Measurements from ENCODE around the gene AKR1B1. TPM values are rescaled to one million over a fixed set of nuclear protein-coding genes. Genes with fewer than 3 reads are reported as not detected.

Gene AKR1B1
- polyA plus RNA-seq, 1 donor from 2014 or later = 125 TPM

- peaks cover 11 to 15% (median 12%) of the 10 kb centered on the region in 3 donors for H3K4me1 Mint-ChIP-seq
- no peaks in the 10 kb centered on the region for H3K36me3 Mint-ChIP-seq
- H3K27ac Mint-ChIP-seq = no peak overlapping the region
- H3K27me3 Mint-ChIP-seq = no peaks in the 10 kb centered on the region
- no peaks in the 10 kb centered on the region for H3K9me3 Mint-ChIP-seq
- no peak overlapping the region for H3K4me3 Mint-ChIP-seq
Observed at GRCh38 chr7:134428942-134429341, 30.0 kb downstream of the AKR1B1 start.

GRCh38 chr7:134427896-134428295 lies 31.0 kb downstream of the AKR1B1 start:
- no peaks in the 10 kb centered on the region for H3K27me3 Mint-ChIP-seq
- H3K4me1 Mint-ChIP-seq = peaks cover 4 to 6% (median 5%) of the 10 kb centered on the region in 3 donors
- H3K9me3 Mint-ChIP-seq = no peaks in the 10 kb centered on the region
- no peak overlapping the region for H3K4me3 Mint-ChIP-seq
- no peaks in the 10 kb centered on the region for H3K36me3 Mint-ChIP-seq
- no peak overlapping the region for H3K27ac Mint-ChIP-seq

- Mint-ChIP-seq H3K27me3 (peaks cover 6% of the 10 kb centered on the region), H3K4me1 (no peaks in the 10 kb centered on the region), H3K9me3 (no peaks in the 10 kb centered on the region), H3K27ac (no peak overlapping the region), H3K4me3 (no peak overlapping the region), H3K36me3 (no peaks in the 10 kb centered on the region)
Observed at GRCh38 chr7:134425777-134426176, 33.1 kb downstream of the AKR1B1 start.

- no peak overlapping the region for H3K4me3 Mint-ChIP-seq
- peaks cover 10% of the 10 kb centered on the region for H3K27me3 Mint-ChIP-seq
- no peaks in the 10 kb centered on the region for H3K36me3 Mint-ChIP-seq
- H3K9me3 Mint-ChIP-seq = no peaks in the 10 kb centered on the region
- peaks cover 0 to 2% (median 1%) of the 10 kb centered on the region in 3 donors for H3K4me1 Mint-ChIP-seq
- no peak overlapping the region for H3K27ac Mint-ChIP-seq
Observed at GRCh38 chr7:134422638-134423037, 36.3 kb downstream of the AKR1B1 start.

- peaks cover 10% of the 10 kb centered on the region for H3K27me3 Mint-ChIP-seq
- peaks cover 0 to 2% (median 1%) of the 10 kb centered on the region in 3 donors for H3K4me1 Mint-ChIP-seq
- H3K4me3 Mint-ChIP-seq = no peak overlapping the region
- no peaks in the 10 kb centered on the region for H3K36me3 Mint-ChIP-seq
- H3K9me3 Mint-ChIP-seq = no peaks in the 10 kb centered on the region
- no peak overlapping the region for H3K27ac Mint-ChIP-seq
Observed at GRCh38 chr7:134422008-134422407, 36.9 kb downstream of the AKR1B1 start.

- Mint-ChIP-seq H3K27ac (no peak overlapping the region), H3K4me3 (no peak overlapping the region), H3K9me3 (no peaks in the 10 kb centered on the region), H3K27me3 (peaks cover 10% of the 10 kb centered on the region), H3K36me3 (no peaks in the 10 kb centered on the region), H3K4me1 (peaks cover 0 to 2% (median 1%) of the 10 kb centered on the region in 3 donors)
Observed at GRCh38 chr7:134420424-134421125, 38.3 kb downstream of the AKR1B1 start.

GRCh38 chr7:134419875-134420274 lies 39.0 kb downstream of the AKR1B1 start:
- H3K4me3 Mint-ChIP-seq = no peak overlapping the region
- peaks cover 0 to 2% (median 1%) of the 10 kb centered on the region in 3 donors for H3K4me1 Mint-ChIP-seq
- peaks cover 10% of the 10 kb centered on the region for H3K27me3 Mint-ChIP-seq
- H3K9me3 Mint-ChIP-seq = no peaks in the 10 kb centered on the region
- no peak overlapping the region for H3K27ac Mint-ChIP-seq
- H3K36me3 Mint-ChIP-seq = no peaks in the 10 kb centered on the region

- Mint-ChIP-seq H3K27ac (no peak overlapping the region), H3K36me3 (peaks cover 2% of the 10 kb centered on the region), H3K9me3 (no peaks in the 10 kb centered on the region), H3K4me3 (peak overlapping the region in 1 of 4 donors; percentile 6), H3K27me3 (peaks cover 14% of the 10 kb centered on the region), H3K4me1 (peaks cover 0 to 2% (median 1%) of the 10 kb centered on the region in 3 donors)
Observed at GRCh38 chr7:134419085-134419484, 39.8 kb downstream of the AKR1B1 start.

GRCh38 chr7:134415700-134416099 lies 43.2 kb downstream of the AKR1B1 start:
- Mint-ChIP-seq H3K9me3 (no peaks in the 10 kb centered on the region), H3K4me3 (no peak overlapping the region), H3K4me1 (peaks cover 0 to 2% (median 1%) of the 10 kb centered on the region in 3 donors), H3K27ac (no peak overlapping the region), H3K36me3 (peaks cover 2% of the 10 kb centered on the region), H3K27me3 (peaks cover 9% of the 10 kb centered on the region)

- Mint-ChIP-seq H3K27ac (peak overlapping the region in 1 of 3 donors; percentile 47), H3K9me3 (no peaks in the 10 kb centered on the region), H3K36me3 (peaks cover 2% of the 10 kb centered on the region), H3K4me3 (no peak overlapping the region), H3K27me3 (peaks cover 7% of the 10 kb centered on the region), H3K4me1 (no peaks in the 10 kb centered on the region)
Observed at GRCh38 chr7:134414109-134414508, 44.8 kb downstream of the AKR1B1 start.

- Mint-ChIP-seq H3K27ac (no peak overlapping the region), H3K4me1 (no peaks in the 10 kb centered on the region), H3K27me3 (peaks cover 4% of the 10 kb centered on the region), H3K36me3 (no peaks in the 10 kb centered on the region), H3K4me3 (no peak overlapping the region), H3K9me3 (peaks cover 0 to 13% (median 11%) of the 10 kb centered on the region in 3 donors)
Observed at GRCh38 chr7:134407311-134407710, 51.6 kb downstream of the AKR1B1 start.

GRCh38 chr7:134406431-134406830 lies 52.5 kb downstream of the AKR1B1 start:
- no peaks in the 10 kb centered on the region for H3K36me3 Mint-ChIP-seq
- no peak overlapping the region for H3K27ac Mint-ChIP-seq
- no peak overlapping the region for H3K4me3 Mint-ChIP-seq
- peaks cover 5% of the 10 kb centered on the region for H3K27me3 Mint-ChIP-seq
- H3K9me3 Mint-ChIP-seq = peaks cover 0 to 13% (median 11%) of the 10 kb centered on the region in 3 donors
- no peaks in the 10 kb centered on the region for H3K4me1 Mint-ChIP-seq

GRCh38 chr7:134405299-134405698 lies 53.6 kb downstream of the AKR1B1 start:
- H3K36me3 Mint-ChIP-seq = no peaks in the 10 kb centered on the region
- H3K4me3 Mint-ChIP-seq = no peak overlapping the region
- H3K9me3 Mint-ChIP-seq = peaks cover 0 to 13% (median 11%) of the 10 kb centered on the region in 3 donors
- H3K4me1 Mint-ChIP-seq = no peaks in the 10 kb centered on the region
- peaks cover 3% of the 10 kb centered on the region for H3K27me3 Mint-ChIP-seq
- no peak overlapping the region for H3K27ac Mint-ChIP-seq

- Mint-ChIP-seq H3K36me3 (no peaks in the 10 kb centered on the region), H3K4me1 (no peaks in the 10 kb centered on the region), H3K27me3 (peaks cover 10% of the 10 kb centered on the region), H3K9me3 (peaks cover 0 to 13% (median 11%) of the 10 kb centered on the region in 3 donors), H3K4me3 (no peak overlapping the region), H3K27ac (no peak overlapping the region)
Observed at GRCh38 chr7:134403062-134403461, 55.8 kb downstream of the AKR1B1 start.

GRCh38 chr7:134400859-134401258 lies 58.0 kb downstream of the AKR1B1 start:
- Mint-ChIP-seq H3K27ac (no peak overlapping the region), H3K9me3 (peaks cover 0 to 6% (median 2%) of the 10 kb centered on the region in 3 donors), H3K27me3 (peaks cover 18% of the 10 kb centered on the region)

GRCh38 chr7:134396031-134396430 lies 62.9 kb downstream of the AKR1B1 start:
- no peaks in the 10 kb centered on the region for H3K4me1 Mint-ChIP-seq
- H3K27me3 Mint-ChIP-seq = peaks cover 22% of the 10 kb centered on the region
- H3K27ac Mint-ChIP-seq = no peak overlapping the region
- peaks cover 0 to 3% (median 1%) of the 10 kb centered on the region in 3 donors for H3K9me3 Mint-ChIP-seq
- H3K36me3 Mint-ChIP-seq = peaks cover 2% of the 10 kb centered on the region
- no peak overlapping the region for H3K4me3 Mint-ChIP-seq

More at GRCh38 chr7:134400859-134401258, 58.0 kb downstream of the AKR1B1 start:
- Mint-ChIP-seq H3K4me1 (no peaks in the 10 kb centered on the region), H3K36me3 (peaks cover 2% of the 10 kb centered on the region), H3K4me3 (no peak overlapping the region)
